Neuronal stem cell (in vitro differentiated cells): ENCODE results near the gene SLAMF8.

Experiments used
- DNase-seq: peaks from one replicate; pipeline ENCODE4 v3.0.0-alpha.2; 2013; ENCODE audit warnings: low spot score
- H2AFZ ChIP-seq: one replicate; pipeline ENCODE4 v1.6.1; 2013; ENCODE audit warnings: mild to moderate bottlenecking, low read length, inconsistent platforms
- H2AK5ac ChIP-seq: 2 replicates; pipeline ENCODE4 v1.6.1; 2013; ENCODE audit warnings: low read depth, mild to moderate bottlenecking, inconsistent platforms, low read length, moderate library complexity, mixed read lengths
- H2BK120ac ChIP-seq: 2 replicates; pipeline ENCODE4 v1.6.1; 2013; ENCODE audit warnings: low read depth, mild to moderate bottlenecking, inconsistent platforms, low read length, moderate library complexity, mixed read lengths
- H2BK12ac ChIP-seq: one replicate; pipeline ENCODE4 v1.6.1; 2013; ENCODE audit warnings: low read length, inconsistent platforms
- H2BK15ac ChIP-seq: 2 replicates; pipeline ENCODE4 v1.6.1; 2013; ENCODE audit warnings: mild to moderate bottlenecking, low read length, inconsistent platforms, mixed read lengths
- H2BK5ac ChIP-seq: one replicate; pipeline ENCODE4 v1.6.1; 2013; ENCODE audit warnings: inconsistent platforms, mild to moderate bottlenecking, low read length, moderate library complexity
- H3K14ac ChIP-seq: one replicate; pipeline ENCODE4 v1.6.1; 2013; ENCODE audit warnings: low read length, inconsistent platforms
- H3K18ac ChIP-seq: 2 replicates; pipeline ENCODE4 v1.6.1; 2013; ENCODE audit warnings: low read length, inconsistent platforms
- H3K23ac ChIP-seq: 2 replicates; pipeline ENCODE4 v1.6.1; 2013; ENCODE audit warnings: low read depth, mild to moderate bottlenecking, mixed read lengths, low read length, inconsistent platforms; ENCODE audit not compliant: poor library complexity
- H3K27ac ChIP-seq: replicated peaks from 3 replicates; pipeline ENCODE4 v1.5.1; 2013; ENCODE audit warnings: low read length, inconsistent platforms
- H3K27me3 ChIP-seq, 3 experiments: 2 replicates each; pipeline ENCODE4 v1.6.1; 2013; ENCODE audit warnings: low read length in 3 of 3, mild to moderate bottlenecking in 2 of 3, inconsistent platforms in 1 of 3, low read depth in 1 of 3, mixed read lengths in 1 of 3, moderate library complexity in 1 of 3; ENCODE audit not compliant: control insufficient read depth in 3 of 3, insufficient read depth in 3 of 3
- H3K36me3 ChIP-seq, 2 donors: replicated peaks in 1 of 2; 2 replicates each; pipeline ENCODE4 v1.6.1; 2013; ENCODE audit warnings: low read length in 2 of 2; ENCODE audit not compliant: control insufficient read depth in 2 of 2, insufficient read depth in 2 of 2
- H3K4ac ChIP-seq: 2 replicates; pipeline ENCODE4 v1.6.1; 2013; ENCODE audit warnings: inconsistent platforms, mild to moderate bottlenecking, low read length, moderate library complexity
- H3K4me1 ChIP-seq, 2 donors: 1 replicate in 1 of 2; 2 replicates in 1 of 2; pipeline ENCODE4 v1.6.1; 2013; ENCODE audit warnings: low read length in 2 of 2, low read depth in 1 of 2; ENCODE audit not compliant: control insufficient read depth in 2 of 2, insufficient read depth in 1 of 2
- H3K4me2 ChIP-seq: one replicate; pipeline ENCODE4 v1.6.1; 2013; ENCODE audit warnings: mild to moderate bottlenecking, low read length, inconsistent platforms; ENCODE audit not compliant: insufficient read depth, poor library complexity, severe bottlenecking
- H3K4me3 ChIP-seq, 2 donors: 2 replicates each; pipeline ENCODE4 v1.5.1; 2013; ENCODE audit warnings: low read length in 2 of 2, mild to moderate bottlenecking in 2 of 2, inconsistent platforms in 1 of 2, moderate library complexity in 1 of 2
- H3K79me1 ChIP-seq: one replicate; pipeline ENCODE4 v1.6.1; 2013; ENCODE audit warnings: low read depth, mild to moderate bottlenecking, inconsistent platforms, low read length, moderate library complexity
- H3K9ac ChIP-seq: one replicate; pipeline ENCODE4 v1.6.1; 2013; ENCODE audit warnings: mild to moderate bottlenecking, low read depth, low read length, inconsistent platforms; ENCODE audit not compliant: poor library complexity
- H3K9me3 ChIP-seq, 2 donors: replicated peaks in 1 of 2; 2 replicates each; pipeline versions ENCODE3 to v1.6.1; 2013; ENCODE audit warnings: low read length in 2 of 2, mild to moderate bottlenecking in 2 of 2, inconsistent platforms in 1 of 2, low read depth in 1 of 2, mixed read lengths in 1 of 2, moderate library complexity in 1 of 2; ENCODE audit not compliant: control insufficient read depth in 2 of 2, insufficient read depth in 1 of 2
- H4K8ac ChIP-seq: one replicate; pipeline ENCODE4 v1.6.1; 2013; ENCODE audit warnings: low read depth, mild to moderate bottlenecking, inconsistent platforms, low read length, moderate library complexity
- H4K91ac ChIP-seq: one replicate; pipeline ENCODE4 v1.6.1; 2013; ENCODE audit warnings: low read length, low read depth, mild to moderate bottlenecking, inconsistent platforms; ENCODE audit not compliant: poor library complexity
- WGBS, 2 donors: extraction: QIAGEN DNeasy Blood & Tissue Kit; methylation state at CpG; one replicate each; pipeline ENCODE4 v1.1.7; 2013; ENCODE audit warnings: missing lambda C conversion rate in 2 of 2, mixed read lengths in 1 of 2; ENCODE audit not compliant: insufficient read length in 2 of 2, insufficient replicate concordance in 1 of 2; ENCODE audit errors: extremely low coverage in 2 of 2; 5-methylcytosine and 5-hydroxymethylcytosine counted together

The SLAMF8 gene

DNA sequence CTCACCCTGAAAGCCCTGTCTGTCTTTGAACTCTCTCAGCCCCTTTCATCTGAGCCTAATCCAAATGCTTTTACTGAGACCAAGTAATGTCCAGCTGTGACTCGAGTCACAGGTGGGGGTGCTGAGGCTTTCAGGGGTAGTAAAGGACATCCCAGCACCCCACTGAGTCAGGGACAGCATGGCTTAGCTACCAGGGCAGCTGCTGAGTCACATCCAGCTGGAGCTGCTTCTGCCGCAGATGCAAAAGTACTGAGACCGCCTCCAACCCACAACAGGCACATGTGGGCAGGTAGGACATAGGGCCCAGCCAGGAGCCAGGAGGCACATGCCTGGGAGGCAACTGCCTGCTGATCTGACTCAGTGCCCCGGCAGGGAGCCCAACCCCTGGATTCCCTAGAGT lies 42.5 kb downstream of the SLAMF8 start:
- Histone ChIP-seq H3K23ac (no peak overlapping the region), H2BK12ac (no peak overlapping the region), H3K27me3 (peaks cover 0 to 52% (median 0%) of the 10 kb centered on the region in 3 experiments), H3K4me1 (peaks cover 0 to 3% of the 10 kb centered on the region in 2 donors), H4K91ac (no peak overlapping the region), H2BK15ac (no peak overlapping the region), H2AFZ (no peak overlapping the region), H3K4ac (no peak overlapping the region), H3K18ac (no peak overlapping the region), H3K9ac (no peak overlapping the region), H3K14ac (no peak overlapping the region), H3K9me3 (no peaks in the 10 kb centered on the region), H3K79me1 (no peaks in the 10 kb centered on the region), H3K4me3 (no peak overlapping the region), H3K27ac (no peak overlapping the region), H2BK120ac (no peak overlapping the region), H2BK5ac (no peak overlapping the region), H3K36me3 (no peaks in the 10 kb centered on the region), H3K4me2 (no peak overlapping the region), H4K8ac (no peak overlapping the region), H2AK5ac (no peak overlapping the region)
- no CpG with 5 or more reads among the region's 4 CpGs for WGBS, 2 donors
- no peak for DNase-seq

DNA sequence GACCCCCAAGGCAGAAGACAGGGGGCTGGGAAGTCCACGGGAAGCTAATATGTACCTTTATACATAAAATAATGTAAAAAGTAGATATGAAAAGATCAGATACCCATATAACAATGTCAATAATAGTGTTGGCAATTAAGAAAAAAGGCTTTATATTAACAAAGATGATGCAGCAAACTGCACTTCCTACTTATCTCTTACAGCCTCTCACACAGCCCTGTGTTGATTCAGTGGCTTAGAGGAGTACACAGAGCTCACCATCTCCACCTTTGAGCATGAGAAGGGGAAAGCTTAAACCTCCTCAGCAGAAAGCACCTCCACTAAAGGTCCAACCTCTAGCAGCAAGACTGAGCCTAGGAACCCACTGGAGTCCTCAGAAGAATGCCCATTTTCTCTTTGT lies 42.9 kb downstream of the SLAMF8 start:
- H4K91ac ChIP-seq, result no peak overlapping the region
- H3K18ac ChIP-seq, result no peak overlapping the region
- no peak overlapping the region for H3K4me2 ChIP-seq
- WGBS, 2 donors, result no CpG with 5 or more reads among the region's 1 CpG
- H2BK15ac ChIP-seq, result no peak overlapping the region
- H3K9me3 ChIP-seq, result no peaks in the 10 kb centered on the region
- H3K9ac ChIP-seq, result no peak overlapping the region
- no peak overlapping the region for H2BK120ac ChIP-seq
- no peaks in the 10 kb centered on the region for H3K36me3 ChIP-seq
- H3K14ac ChIP-seq, result no peak overlapping the region
- H3K27ac ChIP-seq, result no peak overlapping the region
- DNase-seq, result no peak
- no peak overlapping the region for H2BK5ac ChIP-seq
- no peak overlapping the region for H3K4me3 ChIP-seq
- H3K4me1 ChIP-seq, result peaks cover 0 to 3% of the 10 kb centered on the region in 2 donors
- H2AFZ ChIP-seq, result no peak overlapping the region
- H2BK12ac ChIP-seq, result no peak overlapping the region
- peaks cover 0 to 53% (median 0%) of the 10 kb centered on the region in 3 experiments for H3K27me3 ChIP-seq
- H4K8ac ChIP-seq, result no peak overlapping the region
- no peak overlapping the region for H3K4ac ChIP-seq
- no peaks in the 10 kb centered on the region for H3K79me1 ChIP-seq
- no peak overlapping the region for H2AK5ac ChIP-seq
- no peak overlapping the region for H3K23ac ChIP-seq

- H3K23ac ChIP-seq, result no peak overlapping the region
- no peak overlapping the region for H3K9ac ChIP-seq
- H3K4me3 ChIP-seq, result no peak overlapping the region
- H2BK5ac ChIP-seq, result no peak overlapping the region
- H2BK120ac ChIP-seq, result no peak overlapping the region
- no peak overlapping the region for H3K4ac ChIP-seq
- no peak overlapping the region for H2AFZ ChIP-seq
- H3K18ac ChIP-seq, result no peak overlapping the region
- no peak overlapping the region for H3K14ac ChIP-seq
- H3K27ac ChIP-seq, result no peak overlapping the region
- WGBS, 2 donors, result no CpG with 5 or more reads among the region's 5 CpGs
- no peaks in the 10 kb centered on the region for H3K79me1 ChIP-seq
- no peak overlapping the region for H3K4me2 ChIP-seq
- no peak overlapping the region for H4K91ac ChIP-seq
- H3K36me3 ChIP-seq, result no peaks in the 10 kb centered on the region
- H3K4me1 ChIP-seq, result peaks cover 0 to 3% of the 10 kb centered on the region in 2 donors
- no peak for DNase-seq
- H2BK15ac ChIP-seq, result no peak overlapping the region
- no peak overlapping the region for H2BK12ac ChIP-seq
- H4K8ac ChIP-seq, result no peak overlapping the region
- peaks cover 0 to 58% (median 0%) of the 10 kb centered on the region in 3 experiments for H3K27me3 ChIP-seq
- no peaks in the 10 kb centered on the region for H3K9me3 ChIP-seq
- H2AK5ac ChIP-seq, result no peak overlapping the region
Measured at GRCh38 chr1:159870704-159871103, 44.0 kb downstream of the SLAMF8 start.

DNA sequence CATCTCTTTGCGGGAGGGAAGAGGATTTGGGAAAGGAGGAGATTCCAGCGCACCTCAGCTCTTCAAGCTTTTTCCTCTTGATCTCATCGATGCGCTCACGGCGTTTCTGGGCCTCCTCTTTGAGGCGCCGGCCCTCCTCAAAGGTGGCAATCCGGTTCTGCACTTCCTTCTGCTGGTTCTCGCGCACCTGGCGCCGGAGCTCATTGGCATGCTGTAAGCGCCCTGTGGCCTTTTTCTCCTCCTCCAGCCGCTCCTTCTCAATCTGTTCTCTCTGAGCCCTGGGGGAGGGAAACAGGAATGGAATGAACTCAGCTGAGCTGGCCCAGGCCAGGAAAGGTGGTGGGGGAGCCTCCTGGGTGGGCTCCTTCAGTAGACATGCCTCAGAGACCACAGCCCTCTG lies 46.2 kb downstream of the SLAMF8 start:
- H3K23ac ChIP-seq, result peak overlapping the region; percentile 17
- H2BK5ac ChIP-seq, result no peak overlapping the region
- H4K91ac ChIP-seq, result no peak overlapping the region
- no peak overlapping the region for H2BK15ac ChIP-seq
- peak overlapping the region; percentile 32 for H3K18ac ChIP-seq
- H4K8ac ChIP-seq, result no peak overlapping the region
- no peak overlapping the region for H2AFZ ChIP-seq
- H3K4me3 ChIP-seq, result no peak overlapping the region
- no peaks in the 10 kb centered on the region for H3K36me3 ChIP-seq
- no peak overlapping the region for H3K9ac ChIP-seq
- H3K14ac ChIP-seq, result no peak overlapping the region
- H3K79me1 ChIP-seq, result no peaks in the 10 kb centered on the region
- DNase-seq, result no peak
- H2BK12ac ChIP-seq, result no peak overlapping the region
- no CpG with 5 or more reads among the region's 15 CpGs for WGBS, 2 donors
- peaks cover 0 to 2% of the 10 kb centered on the region in 2 donors for H3K4me1 ChIP-seq
- no peak overlapping the region for H2AK5ac ChIP-seq
- H3K27ac ChIP-seq, result no peak overlapping the region
- H3K27me3 ChIP-seq, result peaks cover 0 to 48% (median 0%) of the 10 kb centered on the region in 3 experiments
- H2BK120ac ChIP-seq, result no peak overlapping the region
- no peak overlapping the region for H3K4ac ChIP-seq
- no peaks in the 10 kb centered on the region for H3K9me3 ChIP-seq
- H3K4me2 ChIP-seq, result no peak overlapping the region
